ENCODE results near the gene JMJD1C.

Gene JMJD1C

GRCh38 chr10:63407136-63407662 is 58.6 kb downstream of the JMJD1C start:
- Histone ChIP-seq H4K91ac (ENCODE audit: low read depth, low read length, poor library complexity) (no peak overlapping the region), H3K27me3 (ENCODE audit: control insufficient read depth in 3 of 3, insufficient read depth in 3 of 3, low read depth in 1 of 3, low read length in 3 of 3) (no peaks in the 10 kb centered on the region), H2BK5ac (ENCODE audit: low read length) (no peak overlapping the region), H2AK5ac (ENCODE audit: low read depth, low read length) (no peak overlapping the region), H2BK12ac (ENCODE audit: low read length) (no peak overlapping the region), H3K18ac (ENCODE audit: low read length) (no peak overlapping the region), H3K79me1 (ENCODE audit: low read depth, low read length) (peaks cover 1% of the 10 kb centered on the region), H3K4me2 (ENCODE audit: insufficient read depth, low read length, poor library complexity, severe bottlenecking) (no peak overlapping the region), H2BK120ac (ENCODE audit: low read depth, low read length) (no peak overlapping the region), H3K4ac (ENCODE audit: low read length) (no peak overlapping the region), H3K27ac (replicated peaks; ENCODE audit: low read length) (no peak overlapping the region), H3K9ac (ENCODE audit: low read depth, low read length, poor library complexity) (no peak overlapping the region), H3K4me1 (ENCODE audit: control insufficient read depth in 2 of 2, insufficient read depth in 1 of 2, low read depth in 1 of 2, low read length in 2 of 2) (no peaks in the 10 kb centered on the region), H3K9me3 (replicated peaks in 1 of 2; ENCODE audit: control insufficient read depth in 2 of 2, insufficient read depth in 1 of 2, low read depth in 1 of 2, low read length in 2 of 2) (no peaks in the 10 kb centered on the region), H2BK15ac (ENCODE audit: low read length) (no peak overlapping the region), H3K23ac (ENCODE audit: low read depth, low read length, poor library complexity) (no peak overlapping the region), H3K4me3 (ENCODE audit: low read length in 2 of 2) (no peak overlapping the region), H3K36me3 (replicated peaks in 1 of 2; ENCODE audit: control insufficient read depth in 2 of 2, insufficient read depth in 2 of 2, low read length in 2 of 2) (peaks cover 0 to 27% of the 10 kb centered on the region in 2 donors), H2AFZ (ENCODE audit: low read length) (no peak overlapping the region), H3K14ac (ENCODE audit: low read length) (no peak overlapping the region), H4K8ac (ENCODE audit: low read depth, low read length) (no peak overlapping the region)
- DNase-seq (ENCODE audit: low spot score) = no peak
- no CpG with 5 or more reads among the region's 1 CpG for WGBS, 2 donors (ENCODE audit: extremely low coverage in 2 of 2, insufficient read length in 2 of 2, insufficient replicate concordance in 1 of 2)

- no peak overlapping the region for H3K18ac ChIP-seq (ENCODE audit: low read length)
- H2BK12ac ChIP-seq (ENCODE audit: low read length) = no peak overlapping the region
- H4K8ac ChIP-seq (ENCODE audit: low read depth, low read length) = no peak overlapping the region
- no peak overlapping the region for H3K4ac ChIP-seq (ENCODE audit: low read length)
- H3K36me3 ChIP-seq (replicated peaks in 1 of 2; ENCODE audit: control insufficient read depth in 2 of 2, insufficient read depth in 2 of 2, low read length in 2 of 2) = peaks cover 0 to 2% of the 10 kb centered on the region in 2 donors
- H3K4me3 ChIP-seq (ENCODE audit: low read length in 2 of 2) = no peak overlapping the region
- H3K9me3 ChIP-seq (replicated peaks in 1 of 2; ENCODE audit: control insufficient read depth in 2 of 2, insufficient read depth in 1 of 2, low read depth in 1 of 2, low read length in 2 of 2) = peaks cover 0 to 7% of the 10 kb centered on the region in 2 donors
- H3K27ac ChIP-seq (replicated peaks; ENCODE audit: low read length) = no peak overlapping the region
- no peak overlapping the region for H2BK15ac ChIP-seq (ENCODE audit: low read length)
- no peak for DNase-seq (ENCODE audit: low spot score)
- H2AFZ ChIP-seq (ENCODE audit: low read length) = no peak overlapping the region
- H3K23ac ChIP-seq (ENCODE audit: low read depth, low read length, poor library complexity) = no peak overlapping the region
- H3K79me1 ChIP-seq (ENCODE audit: low read depth, low read length) = peaks cover 5% of the 10 kb centered on the region
- H3K9ac ChIP-seq (ENCODE audit: low read depth, low read length, poor library complexity) = no peak overlapping the region
- H3K27me3 ChIP-seq (ENCODE audit: control insufficient read depth in 3 of 3, insufficient read depth in 3 of 3, low read depth in 1 of 3, low read length in 3 of 3) = no peaks in the 10 kb centered on the region
- H2AK5ac ChIP-seq (ENCODE audit: low read depth, low read length) = no peak overlapping the region
- H3K4me1 ChIP-seq (ENCODE audit: control insufficient read depth in 2 of 2, insufficient read depth in 1 of 2, low read depth in 1 of 2, low read length in 2 of 2) = no peaks in the 10 kb centered on the region
- H3K4me2 ChIP-seq (ENCODE audit: insufficient read depth, low read length, poor library complexity, severe bottlenecking) = no peak overlapping the region
- H2BK5ac ChIP-seq (ENCODE audit: low read length) = no peak overlapping the region
- no CpG with 5 or more reads among the region's 7 CpGs for WGBS, 2 donors (ENCODE audit: extremely low coverage in 2 of 2, insufficient read length in 2 of 2, insufficient replicate concordance in 1 of 2)
- H2BK120ac ChIP-seq (ENCODE audit: low read depth, low read length) = no peak overlapping the region
- no peak overlapping the region for H3K14ac ChIP-seq (ENCODE audit: low read length)
- H4K91ac ChIP-seq (ENCODE audit: low read depth, low read length, poor library complexity) = no peak overlapping the region
Measured at GRCh38 chr10:63396133-63396761, 69.5 kb downstream of the JMJD1C start.

GRCh38 chr10:63393050-63393449 is 72.7 kb downstream of the JMJD1C start:
- DNase-seq (ENCODE audit: low spot score) = no peak
- Histone ChIP-seq H2AFZ (ENCODE audit: low read length) (no peak overlapping the region), H3K4me3 (ENCODE audit: low read length in 2 of 2) (no peak overlapping the region), H3K4me1 (ENCODE audit: control insufficient read depth in 2 of 2, insufficient read depth in 1 of 2, low read depth in 1 of 2, low read length in 2 of 2) (no peaks in the 10 kb centered on the region), H3K4ac (ENCODE audit: low read length) (no peak overlapping the region), H3K79me1 (ENCODE audit: low read depth, low read length) (peaks cover 3% of the 10 kb centered on the region), H2BK15ac (ENCODE audit: low read length) (no peak overlapping the region), H3K9ac (ENCODE audit: low read depth, low read length, poor library complexity) (no peak overlapping the region), H4K91ac (ENCODE audit: low read depth, low read length, poor library complexity) (no peak overlapping the region), H3K18ac (ENCODE audit: low read length) (no peak overlapping the region), H2AK5ac (ENCODE audit: low read depth, low read length) (no peak overlapping the region), H2BK12ac (ENCODE audit: low read length) (no peak overlapping the region), H3K23ac (ENCODE audit: low read depth, low read length, poor library complexity) (no peak overlapping the region), H3K4me2 (ENCODE audit: insufficient read depth, low read length, poor library complexity, severe bottlenecking) (no peak overlapping the region), H3K27me3 (ENCODE audit: control insufficient read depth in 3 of 3, insufficient read depth in 3 of 3, low read depth in 1 of 3, low read length in 3 of 3) (no peaks in the 10 kb centered on the region), H3K14ac (ENCODE audit: low read length) (no peak overlapping the region), H2BK5ac (ENCODE audit: low read length) (no peak overlapping the region), H4K8ac (ENCODE audit: low read depth, low read length) (no peak overlapping the region), H2BK120ac (ENCODE audit: low read depth, low read length) (no peak overlapping the region), H3K9me3 (replicated peaks in 1 of 2; ENCODE audit: control insufficient read depth in 2 of 2, insufficient read depth in 1 of 2, low read depth in 1 of 2, low read length in 2 of 2) (peaks cover 0 to 26% of the 10 kb centered on the region in 2 donors), H3K27ac (replicated peaks; ENCODE audit: low read length) (no peak overlapping the region), H3K36me3 (replicated peaks in 1 of 2; ENCODE audit: control insufficient read depth in 2 of 2, insufficient read depth in 2 of 2, low read length in 2 of 2) (no peaks in the 10 kb centered on the region)
- no CpG with 5 or more reads among the region's 7 CpGs for WGBS, 2 donors (ENCODE audit: extremely low coverage in 2 of 2, insufficient read length in 2 of 2, insufficient replicate concordance in 1 of 2)

- Histone ChIP-seq H3K36me3 (replicated peaks in 1 of 2; ENCODE audit: control insufficient read depth in 2 of 2, insufficient read depth in 2 of 2, low read length in 2 of 2) (no peaks in the 10 kb centered on the region), H3K9ac (ENCODE audit: low read depth, low read length, poor library complexity) (no peak overlapping the region), H3K4me3 (ENCODE audit: low read length in 2 of 2) (no peak overlapping the region), H2BK5ac (ENCODE audit: low read length) (no peak overlapping the region), H3K14ac (ENCODE audit: low read length) (no peak overlapping the region), H2BK120ac (ENCODE audit: low read depth, low read length) (no peak overlapping the region), H3K18ac (ENCODE audit: low read length) (no peak overlapping the region), H3K4me1 (ENCODE audit: control insufficient read depth in 2 of 2, insufficient read depth in 1 of 2, low read depth in 1 of 2, low read length in 2 of 2) (no peaks in the 10 kb centered on the region), H4K8ac (ENCODE audit: low read depth, low read length) (no peak overlapping the region), H3K4me2 (ENCODE audit: insufficient read depth, low read length, poor library complexity, severe bottlenecking) (no peak overlapping the region), H3K23ac (ENCODE audit: low read depth, low read length, poor library complexity) (no peak overlapping the region), H3K9me3 (replicated peaks in 1 of 2; ENCODE audit: control insufficient read depth in 2 of 2, insufficient read depth in 1 of 2, low read depth in 1 of 2, low read length in 2 of 2) (peaks cover 0 to 30% of the 10 kb centered on the region in 2 donors), H3K4ac (ENCODE audit: low read length) (no peak overlapping the region), H2AK5ac (ENCODE audit: low read depth, low read length) (no peak overlapping the region), H2BK15ac (ENCODE audit: low read length) (no peak overlapping the region), H4K91ac (ENCODE audit: low read depth, low read length, poor library complexity) (no peak overlapping the region), H3K27me3 (ENCODE audit: control insufficient read depth in 3 of 3, insufficient read depth in 3 of 3, low read depth in 1 of 3, low read length in 3 of 3) (no peaks in the 10 kb centered on the region), H2AFZ (ENCODE audit: low read length) (no peak overlapping the region), H3K79me1 (ENCODE audit: low read depth, low read length) (peaks cover 3% of the 10 kb centered on the region), H2BK12ac (ENCODE audit: low read length) (no peak overlapping the region), H3K27ac (replicated peaks; ENCODE audit: low read length) (no peak overlapping the region)
- DNase-seq (ENCODE audit: low spot score) = no peak
- WGBS, 2 donors (ENCODE audit: extremely low coverage in 2 of 2, insufficient read length in 2 of 2, insufficient replicate concordance in 1 of 2) = no CpG with 5 or more reads among the region's 6 CpGs
Measured at GRCh38 chr10:63392224-63392623, 73.6 kb downstream of the JMJD1C start.

Measured in neuronal stem cell (in vitro differentiated cells).